Lung (tissue), 12 donors: ENCODE measurements around the gene INO80. TPM values are rescaled to one million over a fixed set of nuclear protein-coding genes. Genes with fewer than 3 reads are reported as not detected.

ENCODE experiments used
- ATAC-seq: fragments of 200-7000 bp; cut with Tn5 transposase; one replicate; pipeline ENCODE4 v1.9.1; 2020; ENCODE audit warnings: moderate number of reproducible peaks; ENCODE audit not compliant: insufficient read depth, low FRiP score
- DNase-seq, 3 donors: peaks; one replicate each; pipeline ENCODE4 v3.0.0-alpha.2; 2013 to 2017
- H3K27ac ChIP-seq, 2 donors: one replicate each; pipeline ENCODE4 v1.5.1; 2013; ENCODE audit warnings: mild to moderate bottlenecking in 2 of 2, moderate library complexity in 2 of 2, control low read depth in 1 of 2, inconsistent platforms in 1 of 2, low read depth in 1 of 2, low read length in 1 of 2
- H3K27me3 ChIP-seq, 3 donors: one replicate each; pipeline ENCODE4 v1.5.1; 2013; ENCODE audit warnings: low read length in 2 of 3; ENCODE audit not compliant: control insufficient read depth in 3 of 3, insufficient read depth in 3 of 3
- H3K36me3 ChIP-seq, 4 donors: one replicate each; pipeline ENCODE4 v1.5.1; 2013; ENCODE audit warnings: low read length in 4 of 4, mild to moderate bottlenecking in 1 of 4, moderate library complexity in 1 of 4; ENCODE audit not compliant: control insufficient read depth in 4 of 4, insufficient read depth in 4 of 4
- H3K4me1 ChIP-seq, 5 donors: one replicate each; pipeline ENCODE4 v1.5.1; 2013; ENCODE audit warnings: low read length in 5 of 5, mild to moderate bottlenecking in 2 of 5, moderate library complexity in 1 of 5; ENCODE audit not compliant: control insufficient read depth in 5 of 5, insufficient read depth in 5 of 5
- H3K4me3 ChIP-seq: one replicate; pipeline ENCODE4 v1.5.1; 2013; ENCODE audit warnings: mild to moderate bottlenecking, control low read depth, moderate library complexity
- H3K9ac ChIP-seq, 2 donors: one replicate each; pipeline ENCODE4 v1.5.1; 2013; ENCODE audit warnings: low read length in 2 of 2, control low read depth in 1 of 2; ENCODE audit not compliant: insufficient read depth in 1 of 2
- H3K9me3 ChIP-seq, 4 donors: one replicate each; pipeline ENCODE4 v1.5.1; 2013; ENCODE audit warnings: low read length in 3 of 4, mild to moderate bottlenecking in 1 of 4, moderate library complexity in 1 of 4; ENCODE audit not compliant: control insufficient read depth in 4 of 4, insufficient read depth in 3 of 4
- WGBS, 2 donors: extraction: QIAGEN DNeasy Blood & Tissue Kit; methylation state at CpG; one replicate each; pipeline ENCODE4 v1.1.7; 2013; 5-methylcytosine and 5-hydroxymethylcytosine counted together
- polyA plus RNA-seq, 2 donors: library from polyadenylated mRNA; stranded (reverse); fragments of 200-250 nt; gene quantifications; one replicate each; pipeline ENCODE4 v1.2.1, GENCODE V29; 2013
- total RNA-seq, 2 donors: library from RNA; depleted of rRNA in 1 of 2; stranded (reverse); fragments of >200 nt in 1 of 2; gene quantifications; one replicate each; pipeline ENCODE4 v1.2.1, GENCODE V29; 2014 to 2021
- TF ChIP-seq, protein P1 (sequence below): IDR thresholded peaks from 2 replicates; pipeline ENCODE4 v1.5.1; 2012; ENCODE audit warnings: mild to moderate bottlenecking; ENCODE audit errors: control extremely low read depth, extremely low read depth
- donor health status: control.
- donor health status: control.
- donor health status: Bipolar disorder and iron deficiency.
- donor health status: healthy.
- donor health status: DM: yes; HTN: yes; CAD: no.

INO80 gene
- total and polyA plus RNA-seq, 4 donors: 8.0 to 50.1 (median 22.9) TPM

DNA sequence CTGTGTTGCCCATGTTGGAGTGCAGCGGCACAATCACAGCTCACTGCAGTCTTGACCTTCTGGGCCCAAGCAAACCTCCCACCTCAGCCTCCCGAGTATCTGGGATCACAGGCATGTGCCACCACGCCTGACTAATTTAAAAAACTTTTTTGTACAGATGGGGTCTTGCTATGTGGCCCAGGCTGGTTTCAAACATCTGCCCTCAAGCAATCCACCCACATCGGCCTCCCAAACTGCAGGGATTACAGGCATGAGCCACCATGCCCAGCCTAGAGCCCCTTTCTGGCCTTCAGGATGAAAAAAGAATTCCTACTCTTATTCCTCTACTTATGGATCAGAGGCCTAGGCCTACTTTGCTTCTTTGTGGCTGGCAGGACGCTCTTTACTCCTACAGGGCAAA is 123.3 kb downstream of the INO80 start:
- H3K9me3 ChIP-seq: no peaks in the 10 kb centered on the region
- H3K27me3 ChIP-seq: no peaks in the 10 kb centered on the region
- H3K9ac ChIP-seq: no peak overlapping the region
- no peak overlapping the region for H3K4me3 ChIP-seq
- 94 to 97% methylated on average over 5 of the region's 5 CpGs for WGBS, 2 donors
- ATAC-seq (no peak), DNase-seq (no peak)
- no peak overlapping the region for H3K27ac ChIP-seq
- H3K4me1 ChIP-seq: no peaks in the 10 kb centered on the region
- TF ChIP-seq, protein P1, sequence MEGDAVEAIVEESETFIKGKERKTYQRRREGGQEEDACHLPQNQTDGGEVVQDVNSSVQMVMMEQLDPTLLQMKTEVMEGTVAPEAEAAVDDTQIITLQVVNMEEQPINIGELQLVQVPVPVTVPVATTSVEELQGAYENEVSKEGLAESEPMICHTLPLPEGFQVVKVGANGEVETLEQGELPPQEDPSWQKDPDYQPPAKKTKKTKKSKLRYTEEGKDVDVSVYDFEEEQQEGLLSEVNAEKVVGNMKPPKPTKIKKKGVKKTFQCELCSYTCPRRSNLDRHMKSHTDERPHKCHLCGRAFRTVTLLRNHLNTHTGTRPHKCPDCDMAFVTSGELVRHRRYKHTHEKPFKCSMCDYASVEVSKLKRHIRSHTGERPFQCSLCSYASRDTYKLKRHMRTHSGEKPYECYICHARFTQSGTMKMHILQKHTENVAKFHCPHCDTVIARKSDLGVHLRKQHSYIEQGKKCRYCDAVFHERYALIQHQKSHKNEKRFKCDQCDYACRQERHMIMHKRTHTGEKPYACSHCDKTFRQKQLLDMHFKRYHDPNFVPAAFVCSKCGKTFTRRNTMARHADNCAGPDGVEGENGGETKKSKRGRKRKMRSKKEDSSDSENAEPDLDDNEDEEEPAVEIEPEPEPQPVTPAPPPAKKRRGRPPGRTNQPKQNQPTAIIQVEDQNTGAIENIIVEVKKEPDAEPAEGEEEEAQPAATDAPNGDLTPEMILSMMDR: no peak
- H3K36me3 ChIP-seq: peaks cover 9 to 32% (median 20%) of the 10 kb centered on the region in 4 donors

DNA sequence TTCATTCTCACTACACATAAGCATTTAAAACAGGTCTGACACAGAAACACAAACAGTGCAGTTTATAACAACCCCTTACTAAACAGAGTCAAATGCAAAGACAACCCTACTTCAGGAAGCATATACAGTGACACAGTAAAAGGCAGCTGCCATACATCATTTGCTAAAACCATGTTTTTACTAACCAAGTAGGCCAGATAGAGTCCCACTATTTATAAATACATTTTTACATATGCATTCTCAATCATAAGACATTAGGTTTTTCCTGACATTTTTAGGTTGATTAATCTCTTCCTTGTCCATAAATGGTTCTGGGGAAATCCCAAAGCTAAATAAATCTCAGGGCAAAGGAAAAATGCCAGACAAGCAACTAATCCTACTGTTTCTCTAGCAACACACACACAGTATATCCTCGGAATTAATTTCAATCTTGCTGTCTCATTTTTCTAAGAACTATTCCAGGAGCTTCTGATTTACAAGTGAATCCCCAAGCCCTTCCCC is 123.8 kb downstream of the INO80 start:
- peaks cover 14 to 32% (median 22%) of the 10 kb centered on the region in 4 donors for H3K36me3 ChIP-seq
- no peaks in the 10 kb centered on the region for H3K4me1 ChIP-seq
- H3K4me3 ChIP-seq: no peak overlapping the region
- H3K9ac ChIP-seq: no peak overlapping the region
- H3K27ac ChIP-seq: no peak overlapping the region
- DNase-seq: peak in 1 of 3 donors; percentile 30
- TF ChIP-seq, protein P1: no peak
- no peaks in the 10 kb centered on the region for H3K9me3 ChIP-seq
- WGBS, 2 donors: 49 to 75% methylated on average over 1 of the region's 1 CpG
- H3K27me3 ChIP-seq: no peaks in the 10 kb centered on the region
- no peak for ATAC-seq

DNA sequence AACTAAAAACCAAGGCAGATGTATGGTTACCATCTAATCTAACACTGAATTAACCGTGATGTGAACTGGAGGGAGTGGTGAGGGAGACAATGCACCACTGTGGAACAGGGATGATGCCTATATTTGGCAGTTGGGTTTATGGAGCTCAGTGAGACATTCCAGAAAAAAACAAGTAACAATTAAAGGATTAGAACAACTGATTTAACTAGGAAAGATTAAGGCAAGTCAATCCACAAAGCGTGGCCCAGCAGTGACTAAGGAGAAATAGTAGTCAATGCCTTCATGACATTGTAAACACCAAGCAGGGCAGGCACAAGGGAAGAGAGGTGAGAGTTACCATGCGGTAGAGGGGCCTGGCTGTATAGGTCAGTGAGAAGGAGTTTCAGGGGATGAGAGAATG is 124.7 kb downstream of the INO80 start:
- ATAC-seq (no peak), DNase-seq (no peak)
- WGBS, 2 donors: 99% methylated on average over 3 of the region's 3 CpGs
- Histone ChIP-seq H3K4me3 (no peak overlapping the region), H3K4me1 (no peaks in the 10 kb centered on the region), H3K27ac (no peak overlapping the region), H3K36me3 (peaks cover 20 to 34% (median 28%) of the 10 kb centered on the region in 4 donors), H3K27me3 (no peaks in the 10 kb centered on the region), H3K9ac (no peak overlapping the region), H3K9me3 (no peaks in the 10 kb centered on the region)
- TF ChIP-seq, protein P1: no peak

DNA sequence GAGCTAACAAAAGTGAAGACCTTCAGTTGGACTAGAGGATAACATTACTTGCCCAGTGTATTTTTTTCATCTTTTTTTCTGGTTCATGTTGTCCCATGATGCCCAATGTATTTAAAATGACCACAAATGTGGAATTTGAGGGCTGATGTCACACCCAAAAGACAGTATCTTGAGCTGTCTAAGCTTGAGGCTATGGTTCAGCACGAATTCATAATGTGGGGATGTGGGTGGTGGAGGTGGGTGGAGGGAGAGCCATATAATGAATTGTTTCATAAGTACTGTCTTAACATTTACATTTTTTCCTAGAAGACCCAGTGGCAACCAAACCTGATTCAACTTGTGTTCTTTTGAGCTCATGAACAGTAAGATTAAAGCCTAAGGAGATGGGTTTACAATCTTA is 125.3 kb downstream of the INO80 start:
- Histone ChIP-seq H3K27me3 (no peaks in the 10 kb centered on the region), H3K36me3 (peaks cover 21 to 35% (median 27%) of the 10 kb centered on the region in 4 donors)

More for the DNA sequence above, 125.3 kb downstream of the INO80 start:
- 0% methylated on average over 1 of the region's 1 CpG for WGBS, 2 donors
- Histone ChIP-seq H3K4me1 (no peaks in the 10 kb centered on the region), H3K9me3 (no peaks in the 10 kb centered on the region), H3K9ac (no peak overlapping the region), H3K27ac (no peak overlapping the region), H3K4me3 (no peak overlapping the region)
- no peak for ATAC-seq
- TF ChIP-seq, protein P1: no peak
- no peak for DNase-seq
